Measurements from ENCODE around the gene CDK1.

CDK1 gene
- long read RNA-seq, transcript CDK1-203 (8 exons, 1,913 nt), result major isoform, 526 of 585 reads
- long read RNA-seq, partial matches to known transcripts, result 4 of 585 reads
- long read RNA-seq, other reads (novel, unspliced or antisense), result 54 of 585 reads

DNA sequence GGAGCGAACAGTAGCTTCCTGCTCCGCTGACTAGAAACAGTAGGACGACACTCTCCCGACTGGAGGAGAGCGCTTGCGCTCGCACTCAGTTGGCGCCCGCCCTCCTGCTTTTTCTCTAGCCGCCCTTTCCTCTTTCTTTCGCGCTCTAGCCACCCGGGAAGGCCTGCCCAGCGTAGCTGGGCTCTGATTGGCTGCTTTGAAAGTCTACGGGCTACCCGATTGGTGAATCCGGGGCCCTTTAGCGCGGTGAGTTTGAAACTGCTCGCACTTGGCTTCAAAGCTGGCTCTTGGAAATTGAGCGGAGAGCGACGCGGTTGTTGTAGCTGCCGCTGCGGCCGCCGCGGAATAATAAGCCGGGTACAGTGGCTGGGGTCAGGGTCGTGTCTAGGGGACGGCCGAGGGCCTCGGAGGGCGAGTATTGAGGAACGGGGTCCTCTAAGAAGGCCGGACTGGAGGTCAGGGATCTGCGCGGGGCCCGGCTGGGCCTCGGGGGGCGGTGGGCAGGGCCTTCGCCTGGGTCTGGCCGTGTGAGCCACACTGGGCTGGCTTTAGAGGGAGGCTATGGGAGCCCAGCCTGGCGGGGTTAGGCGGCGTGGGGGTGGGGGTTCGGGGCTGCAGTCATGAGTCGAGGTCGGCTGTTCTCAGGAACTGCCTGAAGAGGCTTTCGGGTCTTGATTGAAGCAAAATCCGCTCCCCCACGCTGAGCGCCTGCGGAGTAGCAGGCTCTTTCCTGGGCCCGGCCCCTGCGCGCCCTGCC lies at the start of gene CDK1:
CDK1 (plus strand) TSS at position 265 of the 757 bp plus-strand sequence. CDS start 1,688 bp downstream, outside the sequence.
- H3K27me3 ChIP-seq (ENCODE audit: insufficient read depth, poor library complexity, severe bottlenecking), result no peaks in the 10 kb centered on the region
- peak; percentile 61; the same call in 1 of the 2 replicates for TF ChIP-seq SPI1 (IDR thresholded peaks at IDR 0.05; ENCODE audit: borderline replicate concordance, low read depth)
- TF ChIP-seq, protein P1, sequence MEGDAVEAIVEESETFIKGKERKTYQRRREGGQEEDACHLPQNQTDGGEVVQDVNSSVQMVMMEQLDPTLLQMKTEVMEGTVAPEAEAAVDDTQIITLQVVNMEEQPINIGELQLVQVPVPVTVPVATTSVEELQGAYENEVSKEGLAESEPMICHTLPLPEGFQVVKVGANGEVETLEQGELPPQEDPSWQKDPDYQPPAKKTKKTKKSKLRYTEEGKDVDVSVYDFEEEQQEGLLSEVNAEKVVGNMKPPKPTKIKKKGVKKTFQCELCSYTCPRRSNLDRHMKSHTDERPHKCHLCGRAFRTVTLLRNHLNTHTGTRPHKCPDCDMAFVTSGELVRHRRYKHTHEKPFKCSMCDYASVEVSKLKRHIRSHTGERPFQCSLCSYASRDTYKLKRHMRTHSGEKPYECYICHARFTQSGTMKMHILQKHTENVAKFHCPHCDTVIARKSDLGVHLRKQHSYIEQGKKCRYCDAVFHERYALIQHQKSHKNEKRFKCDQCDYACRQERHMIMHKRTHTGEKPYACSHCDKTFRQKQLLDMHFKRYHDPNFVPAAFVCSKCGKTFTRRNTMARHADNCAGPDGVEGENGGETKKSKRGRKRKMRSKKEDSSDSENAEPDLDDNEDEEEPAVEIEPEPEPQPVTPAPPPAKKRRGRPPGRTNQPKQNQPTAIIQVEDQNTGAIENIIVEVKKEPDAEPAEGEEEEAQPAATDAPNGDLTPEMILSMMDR (IDR thresholded peaks at IDR 0.05; ENCODE audit: insufficient read depth, low read length), result no peak
- no peak for TF ChIP-seq GABPA (IDR thresholded peaks at IDR 0.05; ENCODE audit: low read depth)
- TF ChIP-seq, protein P2, sequence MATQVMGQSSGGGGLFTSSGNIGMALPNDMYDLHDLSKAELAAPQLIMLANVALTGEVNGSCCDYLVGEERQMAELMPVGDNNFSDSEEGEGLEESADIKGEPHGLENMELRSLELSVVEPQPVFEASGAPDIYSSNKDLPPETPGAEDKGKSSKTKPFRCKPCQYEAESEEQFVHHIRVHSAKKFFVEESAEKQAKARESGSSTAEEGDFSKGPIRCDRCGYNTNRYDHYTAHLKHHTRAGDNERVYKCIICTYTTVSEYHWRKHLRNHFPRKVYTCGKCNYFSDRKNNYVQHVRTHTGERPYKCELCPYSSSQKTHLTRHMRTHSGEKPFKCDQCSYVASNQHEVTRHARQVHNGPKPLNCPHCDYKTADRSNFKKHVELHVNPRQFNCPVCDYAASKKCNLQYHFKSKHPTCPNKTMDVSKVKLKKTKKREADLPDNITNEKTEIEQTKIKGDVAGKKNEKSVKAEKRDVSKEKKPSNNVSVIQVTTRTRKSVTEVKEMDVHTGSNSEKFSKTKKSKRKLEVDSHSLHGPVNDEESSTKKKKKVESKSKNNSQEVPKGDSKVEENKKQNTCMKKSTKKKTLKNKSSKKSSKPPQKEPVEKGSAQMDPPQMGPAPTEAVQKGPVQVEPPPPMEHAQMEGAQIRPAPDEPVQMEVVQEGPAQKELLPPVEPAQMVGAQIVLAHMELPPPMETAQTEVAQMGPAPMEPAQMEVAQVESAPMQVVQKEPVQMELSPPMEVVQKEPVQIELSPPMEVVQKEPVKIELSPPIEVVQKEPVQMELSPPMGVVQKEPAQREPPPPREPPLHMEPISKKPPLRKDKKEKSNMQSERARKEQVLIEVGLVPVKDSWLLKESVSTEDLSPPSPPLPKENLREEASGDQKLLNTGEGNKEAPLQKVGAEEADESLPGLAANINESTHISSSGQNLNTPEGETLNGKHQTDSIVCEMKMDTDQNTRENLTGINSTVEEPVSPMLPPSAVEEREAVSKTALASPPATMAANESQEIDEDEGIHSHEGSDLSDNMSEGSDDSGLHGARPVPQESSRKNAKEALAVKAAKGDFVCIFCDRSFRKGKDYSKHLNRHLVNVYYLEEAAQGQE (IDR thresholded peaks at IDR 0.05; ENCODE audit: insufficient replicate concordance, low read depth), result peak; percentile 54
- peak; percentile 79 for TF ChIP-seq POLR2AphosphoS5 (IDR thresholded peaks at IDR 0.05; ENCODE audit: low read depth)
- peak; percentile 88 to 98 for DNase-seq (ENCODE audit: low read depth in 1 of 2, low spot score in 1 of 2)
- H3K27ac ChIP-seq (replicated peaks), result peak within 1 kb of the TSS; percentile 98
- peak within 1 kb of the TSS; percentile 90 for H3K4me3 ChIP-seq (replicated peaks; ENCODE audit: insufficient read depth, low read length)

- no peak for TF ChIP-seq POLR2AphosphoS5 (IDR thresholded peaks at IDR 0.05; ENCODE audit: low read depth)
- TF ChIP-seq SPI1 (IDR thresholded peaks at IDR 0.05; ENCODE audit: borderline replicate concordance, low read depth), result no peak
- TF ChIP-seq, protein P2 (IDR thresholded peaks at IDR 0.05; ENCODE audit: insufficient replicate concordance, low read depth), result no peak
- TF ChIP-seq, protein P1 (IDR thresholded peaks at IDR 0.05; ENCODE audit: insufficient read depth, low read length), result no peak
- TF ChIP-seq GABPA (IDR thresholded peaks at IDR 0.05; ENCODE audit: low read depth), result no peak
- no peak overlapping the region for H3K27ac ChIP-seq (replicated peaks)
- peaks cover 20% of the 10 kb centered on the region for H3K27me3 ChIP-seq (ENCODE audit: insufficient read depth, poor library complexity, severe bottlenecking)
- DNase-seq (ENCODE audit: low read depth in 1 of 2, low spot score in 1 of 2), result no peak
- no peak overlapping the region for H3K4me3 ChIP-seq (replicated peaks; ENCODE audit: insufficient read depth, low read length)
Measured at GRCh38 chr10:60729106-60729505, 49.2 kb upstream of the CDK1 start.

GRCh38 chr10:60731134-60731885 lies 47.0 kb upstream of the CDK1 start:
- DNase-seq (ENCODE audit: low read depth in 1 of 2, low spot score in 1 of 2), result no peak
- Histone ChIP-seq H3K4me3 (replicated peaks; ENCODE audit: insufficient read depth, low read length) (no peak overlapping the region), H3K27me3 (ENCODE audit: insufficient read depth, poor library complexity, severe bottlenecking) (peaks cover 34% of the 10 kb centered on the region), H3K27ac (replicated peaks) (no peak overlapping the region)
- TF ChIP-seq, protein P2 (IDR thresholded peaks at IDR 0.05; ENCODE audit: insufficient replicate concordance, low read depth), result no peak
- TF ChIP-seq POLR2AphosphoS5 (IDR thresholded peaks at IDR 0.05; ENCODE audit: low read depth), result no peak
- no peak for TF ChIP-seq SPI1 (IDR thresholded peaks at IDR 0.05; ENCODE audit: borderline replicate concordance, low read depth)
- TF ChIP-seq, protein P1 (IDR thresholded peaks at IDR 0.05; ENCODE audit: insufficient read depth, low read length), result no peak

Measured in HL-60 (cell line).